OCI-LY3 (cell line): ENCODE data around the gene TULP3.

Experiments
- CTCF ChIP-seq: fragments of 200-600, 300-600 bp; sonication (generic); IDR thresholded peaks from 2 replicates; pipeline ENCODE4 v1.5.1; 2014; ENCODE audit warnings: antibody characterized with exemption, low read length, low read depth
- EZH2phosphoT487 ChIP-seq: fragments of 200-600 bp; shearing (Covaris generic); IDR thresholded peaks from 2 replicates; pipeline ENCODE4 v1.6.1; 2018; ENCODE audit warnings: antibody characterized with exemption, mixed run types, low read depth

GRCh38 chr12:2886768-2887450 lies 3.8 kb upstream of the TULP3 start:
- TF ChIP-seq CTCF, result no peak
- TF ChIP-seq EZH2phosphoT487, result no peak
